GM12872 (cell line): ENCODE measurements around the gene PID1.

Experiments used
- CTCF ChIP-seq: IDR thresholded peaks from 3 replicates; pipeline ENCODE4 v1.5.1; 2011; ENCODE audit warnings: low read depth, mild to moderate bottlenecking, low read length, moderate library complexity; ENCODE audit not compliant: insufficient read depth

PID1 gene

GRCh38 chr2:229231885-229232284 is 39.2 kb downstream of the PID1 start:
- no peak for TF ChIP-seq CTCF

GRCh38 chr2:229231328-229231868 is 39.7 kb downstream of the PID1 start:
- TF ChIP-seq CTCF, result no peak

- no peak for TF ChIP-seq CTCF
Observed at GRCh38 chr2:229230911-229231310, 40.2 kb downstream of the PID1 start.

- no peak for TF ChIP-seq CTCF
Observed at GRCh38 chr2:229230256-229230655, 40.8 kb downstream of the PID1 start.

- TF ChIP-seq CTCF, result no peak
Observed at GRCh38 chr2:229226382-229226781, 44.7 kb downstream of the PID1 start.

GRCh38 chr2:229223107-229223506 is 48.0 kb downstream of the PID1 start:
- no peak for TF ChIP-seq CTCF

GRCh38 chr2:229221641-229222040 is 49.4 kb downstream of the PID1 start:
- no peak for TF ChIP-seq CTCF
